ENCODE data around the gene WDR13. TPM values are rescaled to one million over a fixed set of nuclear protein-coding genes. Genes with fewer than 3 reads are reported as not detected.

Gene WDR13
- total RNA-seq, 1 donor from 2014 or later, result 117 TPM

- no peak for TF ChIP-seq CTCF (IDR thresholded peaks at IDR 0.05; ENCODE audit: insufficient read depth, low read length, poor library complexity, severe bottlenecking)
- H3K4me3 ChIP-seq (ENCODE audit: low read depth, low read length), result no peak overlapping the region
- no peak for DNase-seq (ENCODE audit: low read depth)
- H3K36me3 ChIP-seq (ENCODE audit: control insufficient read depth, insufficient read depth, low read length), result no peaks in the 10 kb centered on the region
- H3K27me3 ChIP-seq (ENCODE audit: control insufficient read depth, insufficient read depth, low read length), result no peaks in the 10 kb centered on the region
These were observed 16.3 kb downstream of the WDR13 start for GRCh38 chrX:48613502-48614160.

- no peaks in the 10 kb centered on the region for H3K27me3 ChIP-seq (ENCODE audit: control insufficient read depth, insufficient read depth, low read length)
- DNase-seq (ENCODE audit: low read depth), result no peak
These were observed 19.3 kb downstream of the WDR13 start for GRCh38 chrX:48616576-48616975.

GRCh38 chrX:48617542-48618340 lies 20.4 kb downstream of the WDR13 start:
- DNase-seq (ENCODE audit: low read depth), result no peak
- no peak for TF ChIP-seq CTCF (IDR thresholded peaks at IDR 0.05; ENCODE audit: insufficient read depth, low read length, poor library complexity, severe bottlenecking)
- Histone ChIP-seq H3K4me3 (ENCODE audit: low read depth, low read length) (no peak overlapping the region), H3K36me3 (ENCODE audit: control insufficient read depth, insufficient read depth, low read length) (no peaks in the 10 kb centered on the region), H3K27me3 (ENCODE audit: control insufficient read depth, insufficient read depth, low read length) (no peaks in the 10 kb centered on the region)

More at GRCh38 chrX:48616576-48616975, 19.3 kb downstream of the WDR13 start:
- H3K4me3 ChIP-seq (ENCODE audit: low read depth, low read length), result no peak overlapping the region
- no peaks in the 10 kb centered on the region for H3K36me3 ChIP-seq (ENCODE audit: control insufficient read depth, insufficient read depth, low read length)
- no peak for TF ChIP-seq CTCF (IDR thresholded peaks at IDR 0.05; ENCODE audit: insufficient read depth, low read length, poor library complexity, severe bottlenecking)

GRCh38 chrX:48626401-48627298 lies 29.4 kb downstream of the WDR13 start:
- no peak overlapping the region for H3K4me3 ChIP-seq (ENCODE audit: low read depth, low read length)
- H3K27me3 ChIP-seq (ENCODE audit: control insufficient read depth, insufficient read depth, low read length), result no peaks in the 10 kb centered on the region
- DNase-seq (ENCODE audit: low read depth), result no peak
- H3K36me3 ChIP-seq (ENCODE audit: control insufficient read depth, insufficient read depth, low read length), result no peaks in the 10 kb centered on the region
- no peak for TF ChIP-seq CTCF (IDR thresholded peaks at IDR 0.05; ENCODE audit: insufficient read depth, low read length, poor library complexity, severe bottlenecking)

- TF ChIP-seq CTCF (IDR thresholded peaks at IDR 0.05; ENCODE audit: insufficient read depth, low read length, poor library complexity, severe bottlenecking), result peak; percentile 33
- no peaks in the 10 kb centered on the region for H3K27me3 ChIP-seq (ENCODE audit: control insufficient read depth, insufficient read depth, low read length)
- no peak overlapping the region for H3K4me3 ChIP-seq (ENCODE audit: low read depth, low read length)
- no peaks in the 10 kb centered on the region for H3K36me3 ChIP-seq (ENCODE audit: control insufficient read depth, insufficient read depth, low read length)
- DNase-seq (ENCODE audit: low read depth), result peak; percentile 44
These were observed 34.2 kb downstream of the WDR13 start for GRCh38 chrX:48631376-48632090.

Measured in kidney epithelial cell (primary cell).